Activated T-cell treated with anti-CD3 and anti-CD28 coated beads, Interleukin-2, amount 50 U/mL, for 72 hours (primary cell): ENCODE results near the gene EPHA4. TPM values are rescaled to one million over a fixed set of nuclear protein-coding genes. Genes with fewer than 3 reads are reported as not detected.

Experiments
- ATAC-seq, 2 donors: fragments of 150-1000 bp; cut with Tn5 transposase; replicated peaks in 1 of 2; 2 replicates each; pipeline ENCODE4 v1.10.0; 2021; ENCODE audit warnings: moderate library complexity in 2 of 2, mild to moderate bottlenecking in 1 of 2
- DNase-seq, 2 donors: peaks; one replicate each; pipeline ENCODE4 v3.0.0; 2021 to 2022; ENCODE audit warnings: mixed read lengths in 1 of 2
- H3K27ac Mint-ChIP-seq: one replicate; pipeline ENCODE4 v1.8.0; 2022; ENCODE audit warnings: mild to moderate bottlenecking, moderate library complexity, mixed read lengths
- H3K27me3 Mint-ChIP-seq: one replicate; pipeline ENCODE4 v1.8.0; 2022; ENCODE audit warnings: low read depth, mixed read lengths
- H3K36me3 Mint-ChIP-seq, 2 donors: one replicate each; pipeline ENCODE4 v1.8.0; 2022; ENCODE audit warnings: mixed read lengths in 2 of 2, mild to moderate bottlenecking in 1 of 2; ENCODE audit not compliant: insufficient read depth in 2 of 2
- H3K4me1 Mint-ChIP-seq: one replicate; pipeline ENCODE4 v1.8.0; 2022; ENCODE audit warnings: low read depth, mixed read lengths
- H3K4me3 Mint-ChIP-seq, 2 donors: one replicate each; pipeline ENCODE4 v1.8.0; 2022; ENCODE audit warnings: mild to moderate bottlenecking in 2 of 2, mixed read lengths in 2 of 2, moderate library complexity in 2 of 2
- H3K9me3 Mint-ChIP-seq, 2 donors: one replicate each; pipeline ENCODE4 v1.8.0; 2022; ENCODE audit warnings: mixed read lengths in 2 of 2
- total RNA-seq, 2 donors: library from RNA; stranded (reverse); gene quantifications; one replicate each; pipeline ENCODE4 v1.2.3, GENCODE V29; 2022

The EPHA4 gene
- total RNA-seq, 2 donors from 2014 or later = 3.4 to 6.6 TPM

- DNase-seq (no peak), ATAC-seq (no peak)
- Mint-ChIP-seq H3K27me3 (no peaks in the 10 kb centered on the region), H3K27ac (no peak overlapping the region), H3K9me3 (no peaks in the 10 kb centered on the region), H3K4me1 (no peaks in the 10 kb centered on the region), H3K4me3 (no peak overlapping the region), H3K36me3 (no peaks in the 10 kb centered on the region)
Observed at GRCh38 chr2:221486106-221486505, 86.0 kb downstream of the EPHA4 start.

GRCh38 chr2:221485503-221485870, 86.6 kb downstream of the EPHA4 start:
- Mint-ChIP-seq H3K27me3 (no peaks in the 10 kb centered on the region), H3K27ac (no peak overlapping the region), H3K4me1 (no peaks in the 10 kb centered on the region), H3K4me3 (no peak overlapping the region), H3K36me3 (no peaks in the 10 kb centered on the region), H3K9me3 (no peaks in the 10 kb centered on the region)
- DNase-seq (no peak), ATAC-seq (no peak)

GRCh38 chr2:221484761-221485502, 87.2 kb downstream of the EPHA4 start:
- ATAC-seq (no peak), DNase-seq (no peak)
- Mint-ChIP-seq H3K27me3 (no peaks in the 10 kb centered on the region), H3K4me1 (no peaks in the 10 kb centered on the region), H3K27ac (no peak overlapping the region), H3K9me3 (no peaks in the 10 kb centered on the region), H3K4me3 (no peak overlapping the region), H3K36me3 (no peaks in the 10 kb centered on the region)

- Mint-ChIP-seq H3K4me1 (no peaks in the 10 kb centered on the region), H3K9me3 (no peaks in the 10 kb centered on the region), H3K36me3 (no peaks in the 10 kb centered on the region), H3K4me3 (no peak overlapping the region), H3K27ac (no peak overlapping the region), H3K27me3 (no peaks in the 10 kb centered on the region)
- ATAC-seq (no peak), DNase-seq (no peak)
Observed at GRCh38 chr2:221482666-221483455, 89.2 kb downstream of the EPHA4 start.

GRCh38 chr2:221480821-221481220, 91.3 kb downstream of the EPHA4 start:
- Mint-ChIP-seq H3K36me3 (no peaks in the 10 kb centered on the region), H3K9me3 (no peaks in the 10 kb centered on the region), H3K27me3 (no peaks in the 10 kb centered on the region), H3K27ac (no peak overlapping the region), H3K4me1 (no peaks in the 10 kb centered on the region), H3K4me3 (no peak overlapping the region)
- ATAC-seq = no peak
- no peak for DNase-seq

GRCh38 chr2:221480163-221480562, 91.9 kb downstream of the EPHA4 start:
- H3K9me3 Mint-ChIP-seq = no peaks in the 10 kb centered on the region
- ATAC-seq = no peak

GRCh38 chr2:221478485-221478863, 93.6 kb downstream of the EPHA4 start:
- no peak for DNase-seq
- Mint-ChIP-seq H3K27ac (no peak overlapping the region), H3K36me3 (no peaks in the 10 kb centered on the region), H3K27me3 (no peaks in the 10 kb centered on the region), H3K4me3 (no peak overlapping the region), H3K9me3 (no peaks in the 10 kb centered on the region), H3K4me1 (no peaks in the 10 kb centered on the region)
- ATAC-seq = no peak

More at GRCh38 chr2:221480163-221480562, 91.9 kb downstream of the EPHA4 start:
- DNase-seq = no peak
- Mint-ChIP-seq H3K4me1 (no peaks in the 10 kb centered on the region), H3K4me3 (no peak overlapping the region), H3K27me3 (no peaks in the 10 kb centered on the region), H3K27ac (no peak overlapping the region), H3K36me3 (no peaks in the 10 kb centered on the region)

- H3K36me3 Mint-ChIP-seq = no peaks in the 10 kb centered on the region
- no peaks in the 10 kb centered on the region for H3K27me3 Mint-ChIP-seq
- no peak for DNase-seq
- ATAC-seq = no peak
- H3K9me3 Mint-ChIP-seq = no peaks in the 10 kb centered on the region
- no peak overlapping the region for H3K27ac Mint-ChIP-seq
- H3K4me3 Mint-ChIP-seq = no peak overlapping the region
- H3K4me1 Mint-ChIP-seq = no peaks in the 10 kb centered on the region
Observed at GRCh38 chr2:221477714-221478484, 94.2 kb downstream of the EPHA4 start.

GRCh38 chr2:221476195-221476594, 95.9 kb downstream of the EPHA4 start:
- ATAC-seq (no peak), DNase-seq (no peak)
- H3K9me3 Mint-ChIP-seq = no peaks in the 10 kb centered on the region
- H3K27ac Mint-ChIP-seq = no peak overlapping the region
- no peaks in the 10 kb centered on the region for H3K4me1 Mint-ChIP-seq
- no peaks in the 10 kb centered on the region for H3K27me3 Mint-ChIP-seq
- H3K4me3 Mint-ChIP-seq = no peak overlapping the region
- H3K36me3 Mint-ChIP-seq = no peaks in the 10 kb centered on the region

- no peak for ATAC-seq
- H3K4me3 Mint-ChIP-seq = no peak overlapping the region
- no peaks in the 10 kb centered on the region for H3K36me3 Mint-ChIP-seq
- no peaks in the 10 kb centered on the region for H3K4me1 Mint-ChIP-seq
- DNase-seq = no peak
- H3K9me3 Mint-ChIP-seq = no peaks in the 10 kb centered on the region
- H3K27ac Mint-ChIP-seq = no peak overlapping the region
- no peaks in the 10 kb centered on the region for H3K27me3 Mint-ChIP-seq
Observed at GRCh38 chr2:221473451-221473850, 98.7 kb downstream of the EPHA4 start.

- Mint-ChIP-seq H3K4me1 (peaks cover 22% of the 10 kb centered on the region), H3K9me3 (no peaks in the 10 kb centered on the region), H3K36me3 (no peaks in the 10 kb centered on the region), H3K4me3 (no peak overlapping the region), H3K27ac (no peak overlapping the region), H3K27me3 (peaks cover 6% of the 10 kb centered on the region)
- ATAC-seq (no peak), DNase-seq (no peak)
Observed at GRCh38 chr2:221468317-221468716, 103.8 kb downstream of the EPHA4 start.

- Mint-ChIP-seq H3K27me3 (peaks cover 6% of the 10 kb centered on the region), H3K27ac (no peak overlapping the region), H3K4me1 (peaks cover 28% of the 10 kb centered on the region), H3K9me3 (no peaks in the 10 kb centered on the region), H3K4me3 (no peak overlapping the region), H3K36me3 (no peaks in the 10 kb centered on the region)
- ATAC-seq (no peak), DNase-seq (no peak)
Observed at GRCh38 chr2:221467610-221468009, 104.5 kb downstream of the EPHA4 start.

- no peaks in the 10 kb centered on the region for H3K9me3 Mint-ChIP-seq
- no peak overlapping the region for H3K27ac Mint-ChIP-seq
- H3K4me3 Mint-ChIP-seq = no peak overlapping the region
- no peak for ATAC-seq
- H3K4me1 Mint-ChIP-seq = peaks cover 28% of the 10 kb centered on the region
- H3K27me3 Mint-ChIP-seq = peaks cover 6% of the 10 kb centered on the region
- DNase-seq = no peak
- no peaks in the 10 kb centered on the region for H3K36me3 Mint-ChIP-seq
Observed at GRCh38 chr2:221466744-221467143, 105.4 kb downstream of the EPHA4 start.
